Measurements from ENCODE around the gene PXT1. TPM values are rescaled to one million over a fixed set of nuclear protein-coding genes. Genes with fewer than 3 reads are reported as not detected.
"Not testable (repeated sequence)": the region's sequence is repeated elsewhere in the genome, so short reads cannot be mapped to it uniquely, and the experiment has no call there.

PXT1 gene
- total RNA-seq, 2 donors from 2014 or later = 0.20 to 0.31 TPM

DNA sequence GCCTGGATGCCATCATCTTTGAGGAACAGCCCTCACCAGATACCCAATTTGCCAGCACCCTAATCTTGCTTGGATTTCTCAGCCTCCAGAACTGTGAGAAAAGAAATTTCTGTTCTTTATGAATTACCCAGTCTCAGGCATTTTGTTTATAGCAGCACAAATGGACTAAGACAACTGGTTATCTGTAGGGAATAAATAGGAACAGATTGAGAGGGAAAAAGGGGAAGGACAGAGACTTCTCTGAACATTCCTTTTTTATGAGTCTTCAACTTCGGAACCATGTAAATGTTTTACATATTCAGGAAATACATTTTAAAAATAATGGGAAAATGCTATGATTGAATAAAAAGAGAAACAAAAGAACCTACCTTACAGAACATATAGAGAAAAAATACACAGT is 21.0 kb upstream of the PXT1 start:
- no peak overlapping the region for H3K4me3 Mint-ChIP-seq
- DNase-seq (ENCODE audit: low spot score) (no peak), ATAC-seq (no peak)
- no peaks in the 10 kb centered on the region for H3K36me3 Mint-ChIP-seq
- H3K27ac Mint-ChIP-seq = no peak overlapping the region
- peaks cover 15 to 16% of the 10 kb centered on the region in 2 donors for H3K4me1 Mint-ChIP-seq (ENCODE audit: low read depth in 2 of 2)
- no peaks in the 10 kb centered on the region for H3K27me3 Mint-ChIP-seq
- H3K9me3 Mint-ChIP-seq = no peaks in the 10 kb centered on the region

DNA sequence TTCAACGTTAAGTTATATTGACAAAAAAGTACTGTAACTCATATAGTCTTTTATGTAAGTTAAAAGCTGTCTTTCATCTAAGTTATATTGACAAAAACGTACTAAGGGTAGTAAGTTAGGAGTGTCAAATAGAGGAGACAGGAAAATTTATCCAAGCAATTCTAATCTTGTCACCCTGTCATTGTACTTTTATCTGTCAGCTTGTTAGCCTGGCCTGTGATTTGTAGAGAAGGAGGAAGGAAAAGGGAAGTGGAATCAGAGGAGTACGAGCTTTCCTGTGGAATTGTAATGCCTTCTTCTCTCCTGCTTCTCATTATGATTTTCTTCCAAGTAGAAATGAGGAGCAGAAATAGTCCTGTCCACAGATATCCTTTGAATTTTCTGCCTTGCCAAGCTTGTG is 19.0 kb upstream of the PXT1 start:
- Mint-ChIP-seq H3K27ac (no peak overlapping the region), H3K4me3 (no peak overlapping the region), H3K9me3 (no peaks in the 10 kb centered on the region), H3K27me3 (no peaks in the 10 kb centered on the region), H3K36me3 (no peaks in the 10 kb centered on the region), H3K4me1 (ENCODE audit: low read depth in 2 of 2) (peaks cover 16 to 20% of the 10 kb centered on the region in 2 donors)
- ATAC-seq = no peak
- no peak for DNase-seq (ENCODE audit: low spot score)

DNA sequence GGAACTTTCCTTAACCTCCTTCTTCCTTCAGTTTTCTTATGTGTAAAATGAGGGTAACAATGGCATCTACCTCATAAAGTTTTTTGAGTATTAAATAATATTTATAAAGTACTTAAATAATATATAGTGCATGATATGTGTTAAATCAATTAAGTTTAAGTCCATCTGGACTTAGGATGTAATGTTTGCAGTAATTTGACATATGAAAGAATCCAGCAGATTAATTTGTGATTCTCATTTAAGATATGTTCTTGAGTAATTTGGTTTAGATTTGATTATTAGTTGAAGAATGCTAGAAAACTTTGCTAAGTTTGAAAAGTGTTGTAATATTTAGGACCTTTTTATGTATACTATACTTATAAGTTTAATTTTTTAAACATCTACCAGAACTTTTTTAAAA is 18.3 kb upstream of the PXT1 start:
- no peaks in the 10 kb centered on the region for H3K27me3 Mint-ChIP-seq
- H3K4me1 Mint-ChIP-seq (ENCODE audit: low read depth in 2 of 2) = peaks cover 16 to 20% of the 10 kb centered on the region in 2 donors
- no peaks in the 10 kb centered on the region for H3K36me3 Mint-ChIP-seq
- H3K9me3 Mint-ChIP-seq = no peaks in the 10 kb centered on the region
- DNase-seq (ENCODE audit: low spot score) (no peak), ATAC-seq (no peak)
- H3K4me3 Mint-ChIP-seq = no peak overlapping the region
- no peak overlapping the region for H3K27ac Mint-ChIP-seq

DNA sequence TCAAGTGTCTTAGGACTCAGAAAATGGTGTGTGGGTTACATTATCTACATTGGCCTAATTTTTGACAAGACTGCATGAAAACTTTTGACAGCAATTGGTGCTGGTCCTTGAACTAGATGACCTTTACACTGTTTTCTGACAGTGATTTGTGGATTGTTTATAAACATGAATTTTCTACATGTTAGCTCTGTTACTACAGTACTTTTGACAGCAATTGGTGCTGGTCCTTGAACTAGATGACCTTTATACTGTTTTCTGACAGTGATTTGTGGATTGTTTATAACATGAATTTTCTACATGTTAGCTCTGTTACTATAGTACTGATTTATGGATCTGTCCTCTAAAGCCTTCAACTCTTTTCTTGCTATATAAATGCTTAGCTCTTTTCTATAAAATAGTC is 16.8 kb upstream of the PXT1 start:
- no peaks in the 10 kb centered on the region for H3K9me3 Mint-ChIP-seq
- H3K36me3 Mint-ChIP-seq = no peaks in the 10 kb centered on the region
- H3K27ac Mint-ChIP-seq = no peak overlapping the region
- no peak for ATAC-seq
- peaks cover 16 to 20% of the 10 kb centered on the region in 2 donors for H3K4me1 Mint-ChIP-seq (ENCODE audit: low read depth in 2 of 2)
- H3K27me3 Mint-ChIP-seq = no peaks in the 10 kb centered on the region
- no peak for DNase-seq (ENCODE audit: low spot score)
- no peak overlapping the region for H3K4me3 Mint-ChIP-seq

DNA sequence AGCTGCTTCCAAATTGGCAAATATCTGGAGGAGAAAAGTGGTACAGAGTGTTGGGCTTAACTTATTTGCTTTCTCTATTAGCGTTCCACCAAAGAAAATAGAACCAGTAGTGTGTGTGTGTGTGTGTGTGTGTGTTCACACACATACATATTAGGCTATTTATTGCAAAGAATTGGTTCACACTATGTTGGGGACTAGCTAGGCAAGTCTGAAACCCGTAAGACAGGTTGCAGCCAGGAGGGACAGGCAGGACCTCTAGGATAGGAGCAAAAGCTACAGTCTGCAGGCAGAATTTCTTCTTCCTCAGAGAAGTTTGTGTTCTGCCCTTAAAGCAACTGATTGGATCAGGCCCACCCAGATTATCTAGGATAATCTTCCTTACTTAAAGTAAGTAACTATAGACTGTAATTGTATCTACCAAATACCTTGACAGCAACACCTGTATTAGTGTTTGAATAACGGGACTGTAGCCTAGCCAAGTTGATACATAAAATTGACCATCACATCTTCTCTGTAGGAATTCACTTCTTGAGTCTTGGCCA is 12.9 kb upstream of the PXT1 start:
- H3K27ac Mint-ChIP-seq = no peak overlapping the region
- no peaks in the 10 kb centered on the region for H3K27me3 Mint-ChIP-seq
- no peaks in the 10 kb centered on the region for H3K9me3 Mint-ChIP-seq
- H3K4me1 Mint-ChIP-seq (ENCODE audit: low read depth in 2 of 2) = peaks cover 0 to 7% of the 10 kb centered on the region in 2 donors
- ATAC-seq (no peak), DNase-seq (ENCODE audit: low spot score) (no peak)
- no peak overlapping the region for H3K4me3 Mint-ChIP-seq
- no peaks in the 10 kb centered on the region for H3K36me3 Mint-ChIP-seq

DNA sequence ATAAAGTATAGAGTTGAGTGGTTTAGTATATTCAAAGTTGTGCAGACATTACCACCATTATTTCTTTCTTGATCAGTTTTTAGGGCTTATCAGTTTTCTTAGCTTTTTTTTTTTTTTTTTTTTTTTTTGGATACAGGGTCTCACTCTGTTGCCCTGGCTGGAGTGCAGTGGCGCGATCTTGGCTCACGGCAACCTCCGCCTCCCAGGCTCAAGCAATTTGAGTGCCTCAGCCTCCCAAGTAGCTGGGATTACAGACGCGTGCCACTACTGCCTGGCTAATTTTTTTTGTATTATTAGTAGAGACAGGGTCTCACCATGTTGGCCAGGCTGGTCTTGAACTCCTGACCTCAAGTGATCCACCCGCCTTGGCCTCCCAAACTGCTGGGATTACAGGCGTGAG is 10.2 kb upstream of the PXT1 start:
- not testable (repeated sequence) for ATAC-seq; H3K27ac Mint-ChIP-seq; H3K36me3 Mint-ChIP-seq; H3K27me3 Mint-ChIP-seq; H3K9me3 Mint-ChIP-seq; H3K4me3 Mint-ChIP-seq; H3K4me1 Mint-ChIP-seq (ENCODE audit: low read depth in 2 of 2); DNase-seq (ENCODE audit: low spot score)

DNA sequence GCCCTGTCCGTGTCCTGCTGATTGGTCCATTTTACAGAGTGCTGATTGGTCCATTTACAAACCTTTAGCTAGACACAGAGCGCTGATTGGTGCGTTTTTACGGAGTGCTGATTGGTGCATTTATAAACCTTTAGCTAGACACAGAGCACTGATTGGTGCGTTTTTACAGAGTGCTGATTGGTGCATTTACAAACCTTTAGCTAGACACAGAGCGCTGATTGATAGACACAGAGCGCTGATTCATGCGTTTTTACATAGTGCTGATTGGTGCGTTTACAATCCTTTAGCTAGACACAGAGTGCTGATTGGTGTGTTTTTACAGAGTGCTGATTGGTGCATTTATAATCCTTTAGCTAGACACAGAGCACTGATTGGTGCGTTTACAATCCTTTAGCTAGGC is 6.5 kb upstream of the PXT1 start:
- not testable (repeated sequence) for H3K27me3 Mint-ChIP-seq; H3K9me3 Mint-ChIP-seq; H3K36me3 Mint-ChIP-seq; ATAC-seq; H3K4me3 Mint-ChIP-seq; DNase-seq (ENCODE audit: low spot score)
- peak overlapping the region in 1 of 2 donors; percentile 27 for H3K27ac Mint-ChIP-seq
- peaks cover 14 to 18% of the 10 kb centered on the region in 2 donors for H3K4me1 Mint-ChIP-seq (ENCODE audit: low read depth in 2 of 2)

DNA sequence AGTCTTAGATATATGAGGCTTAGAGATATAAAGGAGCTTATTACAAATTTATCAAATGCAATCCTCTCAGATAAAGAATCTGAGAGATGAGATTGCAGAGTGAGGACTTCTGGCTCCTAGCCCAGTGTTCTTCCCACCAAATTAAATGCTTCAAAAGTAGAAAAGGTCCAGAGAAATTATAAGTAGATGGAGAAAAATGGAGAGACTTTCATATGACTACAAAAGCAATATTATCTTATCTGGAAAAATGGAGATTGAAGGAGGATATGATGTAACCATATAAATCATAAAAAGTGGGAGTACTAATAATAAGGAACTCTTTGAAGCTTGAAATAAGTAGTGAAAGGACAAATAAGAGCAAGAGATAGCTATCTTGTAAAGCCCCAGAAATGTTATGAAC is 3.0 kb upstream of the PXT1 start:
- ATAC-seq (no peak), DNase-seq (ENCODE audit: low spot score) (no peak)
- Mint-ChIP-seq H3K27me3 (no peaks in the 10 kb centered on the region), H3K27ac (peak overlapping the region; percentile 4 to 23), H3K4me1 (ENCODE audit: low read depth in 2 of 2) (peaks cover 33 to 36% of the 10 kb centered on the region in 2 donors), H3K4me3 (peak overlapping the region; percentile 9), H3K9me3 (no peaks in the 10 kb centered on the region), H3K36me3 (no peaks in the 10 kb centered on the region)

DNA sequence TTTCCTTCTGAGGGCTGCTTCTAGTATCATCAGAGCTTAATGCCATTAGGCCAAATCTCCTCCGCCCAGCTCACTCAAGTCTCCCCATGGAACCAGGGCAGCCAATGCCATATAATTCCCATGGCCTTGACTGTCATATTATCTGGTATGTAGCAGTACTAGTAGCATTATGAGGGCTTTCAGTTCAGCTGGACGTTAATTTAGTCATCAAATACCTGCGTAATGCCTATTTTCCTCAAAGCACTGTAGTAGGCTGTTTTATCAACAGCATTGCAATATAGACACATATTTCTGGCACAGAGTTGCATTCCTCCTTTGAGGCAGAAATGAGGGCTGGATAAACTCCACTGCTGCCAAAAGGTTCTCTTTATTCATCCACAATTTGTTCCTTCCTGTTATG is 1.8 kb upstream of the PXT1 start:
- Mint-ChIP-seq H3K36me3 (no peaks in the 10 kb centered on the region), H3K27me3 (no peaks in the 10 kb centered on the region), H3K9me3 (no peaks in the 10 kb centered on the region), H3K27ac (peak overlapping the region; percentile 90 to 96), H3K4me3 (peak overlapping the region; percentile 91), H3K4me1 (ENCODE audit: low read depth in 2 of 2) (peaks cover 33 to 36% of the 10 kb centered on the region in 2 donors)
- DNase-seq (ENCODE audit: low spot score) = no peak
- no peak for ATAC-seq

DNA sequence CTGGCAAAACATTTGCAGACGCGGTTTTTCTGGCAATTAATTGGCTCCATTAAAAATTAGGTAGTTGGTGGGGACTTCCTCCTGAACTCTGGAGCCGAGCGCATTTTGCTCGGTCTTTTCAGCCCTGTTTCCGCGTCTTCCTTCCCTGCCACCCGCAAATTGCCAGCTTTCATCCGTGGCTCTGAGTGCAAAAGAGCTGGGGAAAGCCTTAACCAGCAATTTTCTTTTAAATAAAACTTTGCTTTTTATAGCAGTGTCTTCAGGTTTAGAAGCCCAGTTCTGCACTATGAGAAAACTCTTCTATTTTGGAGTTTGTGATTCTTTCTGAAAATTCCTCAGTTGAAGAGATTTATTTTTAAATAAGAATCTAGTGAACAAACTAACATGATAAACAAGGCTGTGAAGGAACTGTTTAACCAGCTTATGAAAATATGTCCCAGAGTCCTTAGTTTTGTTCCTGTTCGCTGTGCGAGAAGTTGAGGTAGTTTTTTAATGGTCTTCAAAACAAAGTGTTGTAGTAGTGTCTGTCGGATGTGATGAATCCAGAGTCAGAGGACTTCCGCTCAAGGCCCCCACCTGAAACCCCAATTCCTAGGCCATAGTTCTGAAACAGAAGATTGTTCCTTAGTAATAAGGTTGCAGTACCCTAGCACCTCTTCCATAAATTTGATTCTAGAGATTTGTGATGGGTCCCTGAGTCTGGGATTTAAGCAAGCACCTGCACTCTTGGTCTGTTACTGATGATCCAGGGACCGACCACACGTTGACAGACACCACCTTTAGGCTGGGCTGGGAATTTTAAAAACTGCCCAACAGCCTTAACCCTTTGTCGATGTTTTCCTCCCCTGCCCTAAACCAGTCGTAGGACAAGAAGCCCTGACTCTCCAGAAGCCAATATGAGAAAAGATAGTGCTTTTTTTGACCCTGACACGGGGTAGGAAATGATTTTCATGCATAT is 1.1 kb upstream of the PXT1 start:
- H3K4me3 Mint-ChIP-seq = peak overlapping the region; percentile 91
- ATAC-seq = no peak
- H3K27ac Mint-ChIP-seq = peak overlapping the region; percentile 90 to 96
- peaks cover 32 to 36% of the 10 kb centered on the region in 2 donors for H3K4me1 Mint-ChIP-seq (ENCODE audit: low read depth in 2 of 2)
- no peaks in the 10 kb centered on the region for H3K27me3 Mint-ChIP-seq
- H3K9me3 Mint-ChIP-seq = no peaks in the 10 kb centered on the region
- DNase-seq (ENCODE audit: low spot score) = no peak
- H3K36me3 Mint-ChIP-seq = no peaks in the 10 kb centered on the region

DNA sequence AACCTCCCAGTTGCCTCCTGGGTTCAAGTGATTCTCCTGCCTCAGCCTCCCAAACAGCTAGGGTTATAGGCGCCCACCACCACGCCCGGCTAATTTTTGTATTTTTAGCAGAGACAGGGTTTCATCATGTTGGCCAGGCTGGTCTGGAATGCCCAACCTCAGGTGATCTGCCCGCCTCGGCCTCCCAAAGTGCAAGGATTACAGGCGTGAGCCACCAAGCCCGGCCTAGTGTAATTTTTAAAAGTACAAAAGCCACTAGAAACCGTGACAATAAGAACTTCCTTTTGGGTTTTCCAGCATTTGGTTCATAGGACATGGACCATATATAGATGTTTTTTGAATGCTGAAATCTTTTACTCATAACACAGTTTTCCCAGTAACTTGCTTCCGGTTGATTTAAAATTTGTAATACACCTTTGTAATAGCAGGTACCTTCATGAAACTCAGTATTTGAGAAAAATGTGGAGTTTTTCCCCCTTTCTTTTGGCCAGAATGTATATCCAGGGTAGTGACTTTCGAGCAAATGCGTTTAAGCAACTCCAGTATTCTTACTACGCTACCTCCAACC is 467 bp downstream of the PXT1 start:
- H3K36me3 Mint-ChIP-seq = no peaks in the 10 kb centered on the region
- ATAC-seq (no peak), DNase-seq (ENCODE audit: low spot score) (no peak)
- H3K27me3 Mint-ChIP-seq = no peaks in the 10 kb centered on the region
- no peaks in the 10 kb centered on the region for H3K9me3 Mint-ChIP-seq
- H3K4me1 Mint-ChIP-seq (ENCODE audit: low read depth in 2 of 2) = peaks cover 29 to 36% of the 10 kb centered on the region in 2 donors
- H3K27ac Mint-ChIP-seq = peak overlapping the region; percentile 90 to 96
- peak overlapping the region; percentile 91 for H3K4me3 Mint-ChIP-seq

DNA sequence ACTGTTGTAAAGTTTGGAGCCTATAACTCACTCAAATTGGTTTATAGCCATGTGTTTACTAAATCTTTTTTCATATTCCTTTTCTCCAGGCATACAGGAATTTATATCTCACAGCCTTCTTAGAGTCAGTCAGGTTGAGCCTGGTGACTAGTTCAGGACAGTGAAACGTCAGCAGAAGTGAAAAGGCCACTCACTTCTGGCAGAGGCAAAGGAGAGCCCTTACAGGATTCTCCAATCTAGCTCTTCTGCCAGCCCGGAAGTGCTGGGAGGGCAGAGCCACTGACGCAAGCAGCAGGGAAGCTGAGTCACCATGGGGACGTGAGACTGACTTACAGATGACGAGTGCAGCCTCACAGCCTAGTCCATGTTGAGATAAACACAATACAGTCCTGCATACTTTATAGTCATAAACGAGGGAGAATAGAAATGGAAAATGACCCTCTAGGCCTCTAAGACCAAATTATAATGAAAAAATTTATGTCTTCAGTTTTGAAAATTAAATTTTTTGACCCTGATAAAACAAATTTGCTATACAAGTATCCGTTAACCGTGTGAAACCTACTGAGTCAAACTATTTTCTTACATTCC is 1.3 kb downstream of the PXT1 start:
- Mint-ChIP-seq H3K9me3 (no peaks in the 10 kb centered on the region), H3K4me3 (peak overlapping the region; percentile 61), H3K36me3 (no peaks in the 10 kb centered on the region), H3K4me1 (ENCODE audit: low read depth in 2 of 2) (peaks cover 29 to 36% of the 10 kb centered on the region in 2 donors), H3K27me3 (no peaks in the 10 kb centered on the region), H3K27ac (peak overlapping the region; percentile 90 to 96)
- ATAC-seq = peak; percentile 87 to 90
- peak; percentile 94 for DNase-seq (ENCODE audit: low spot score)

DNA sequence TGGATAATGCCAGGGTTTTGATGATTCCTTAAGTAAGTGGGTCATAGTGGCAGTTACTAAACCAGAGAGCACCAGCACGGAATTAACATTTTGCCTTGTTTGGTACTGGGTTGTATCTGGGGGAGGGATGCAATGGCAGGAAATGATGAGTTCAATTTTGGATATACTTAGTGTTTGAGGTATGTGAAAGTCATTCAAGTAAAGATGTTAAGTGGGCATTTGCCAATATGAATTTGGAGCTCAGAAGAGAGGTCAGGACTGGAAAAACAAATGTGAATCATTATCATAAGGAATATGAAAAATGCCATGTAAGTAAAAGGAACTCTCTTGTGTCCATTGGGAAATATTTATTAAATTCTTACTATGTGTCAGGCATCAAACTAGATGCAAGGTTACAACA is 6.2 kb downstream of the PXT1 start:
- no peak for ATAC-seq
- Mint-ChIP-seq H3K36me3 (no peaks in the 10 kb centered on the region), H3K27me3 (no peaks in the 10 kb centered on the region), H3K4me1 (ENCODE audit: low read depth in 2 of 2) (peaks cover 6 to 8% of the 10 kb centered on the region in 2 donors), H3K4me3 (no peak overlapping the region), H3K27ac (no peak overlapping the region), H3K9me3 (no peaks in the 10 kb centered on the region)
- no peak for DNase-seq (ENCODE audit: low spot score)

Measured in natural killer cell treated with Interleukin-12 subunit alpha and Interleukin-12 subunit beta and Interleukin-15 and Interleukin-18, amount 100 ng/mL, for 72 hours (primary cell).